ENCODE measurements around the gene CST1. TPM values are rescaled to one million over a fixed set of nuclear protein-coding genes. Genes with fewer than 3 reads are reported as not detected.

Gene CST1
- total and polyA plus RNA-seq, 4 donors = not detected

GRCh38 chr20:23773579-23773978 is 22.8 kb upstream of the CST1 start:
- H3K36me3 ChIP-seq (ENCODE audit: control insufficient read depth in 4 of 4, insufficient read depth in 3 of 4, low read depth in 1 of 4, low read length in 3 of 4) = no peaks in the 10 kb centered on the region
- H3K9me3 ChIP-seq (ENCODE audit: control insufficient read depth in 4 of 4, low read length in 3 of 4) = no peaks in the 10 kb centered on the region
- H3K27me3 ChIP-seq (ENCODE audit: control insufficient read depth in 4 of 4, insufficient read depth in 4 of 4, low read length in 3 of 4) = no peaks in the 10 kb centered on the region
- no peak overlapping the region for H3K9ac ChIP-seq (ENCODE audit: low read depth in 1 of 2, low read length in 2 of 2)
- H3K4me1 ChIP-seq (ENCODE audit: control insufficient read depth in 4 of 4, insufficient read depth in 4 of 4, low read length in 3 of 4) = no peaks in the 10 kb centered on the region
- H3K27ac ChIP-seq (ENCODE audit: low read depth in 1 of 2, low read length in 2 of 2) = no peak overlapping the region
- DNase-seq (ENCODE audit: low spot score) = no peak
- H3K4me3 ChIP-seq (ENCODE audit: low read depth in 1 of 3, low read length in 3 of 3) = no peak overlapping the region
- 87% methylated on average over 4 of the region's 4 CpGs for WGBS
- TF ChIP-seq RAD21 (IDR thresholded peaks at IDR 0.05) (no peak), REST (IDR thresholded peaks at IDR 0.05) (no peak), GABPA (IDR thresholded peaks at IDR 0.05 in 1 of 2, conservative IDR thresholded peaks at IDR 0.05 in 1 of 2) (no peak), MAX (IDR thresholded peaks at IDR 0.05) (no peak), ZBTB33 (IDR thresholded peaks at IDR 0.05) (no peak), YY1 (IDR thresholded peaks at IDR 0.05) (no peak)

- no peak for DNase-seq (ENCODE audit: low spot score)
- Histone ChIP-seq H3K9ac (ENCODE audit: low read depth in 1 of 2, low read length in 2 of 2) (no peak overlapping the region), H3K27me3 (ENCODE audit: control insufficient read depth in 4 of 4, insufficient read depth in 4 of 4, low read length in 3 of 4) (no peaks in the 10 kb centered on the region)
Measured at GRCh38 chr20:23773127-23773526, 22.4 kb upstream of the CST1 start.

More at GRCh38 chr20:23773127-23773526, 22.4 kb upstream of the CST1 start:
- Histone ChIP-seq H3K27ac (ENCODE audit: low read depth in 1 of 2, low read length in 2 of 2) (no peak overlapping the region), H3K4me3 (ENCODE audit: low read depth in 1 of 3, low read length in 3 of 3) (no peak overlapping the region), H3K9me3 (ENCODE audit: control insufficient read depth in 4 of 4, low read length in 3 of 4) (no peaks in the 10 kb centered on the region), H3K4me1 (ENCODE audit: control insufficient read depth in 4 of 4, insufficient read depth in 4 of 4, low read length in 3 of 4) (no peaks in the 10 kb centered on the region), H3K36me3 (ENCODE audit: control insufficient read depth in 4 of 4, insufficient read depth in 3 of 4, low read depth in 1 of 4, low read length in 3 of 4) (no peaks in the 10 kb centered on the region)
- TF ChIP-seq MAX (IDR thresholded peaks at IDR 0.05) = no peak
- no peak for TF ChIP-seq FOXA2 (IDR thresholded peaks at IDR 0.05)
- no peak for TF ChIP-seq CTCF (IDR thresholded peaks at IDR 0.05; ENCODE audit: low read depth, low read length, missing input control)
- TF ChIP-seq YY1 (IDR thresholded peaks at IDR 0.05) = no peak
- TF ChIP-seq ZBTB33 (IDR thresholded peaks at IDR 0.05) = no peak
- TF ChIP-seq EGR1 (IDR thresholded peaks at IDR 0.05; ENCODE audit: low read depth in 2 of 2) = no peak
- no peak for TF ChIP-seq HNF4G (IDR thresholded peaks at IDR 0.05)
- TF ChIP-seq REST (IDR thresholded peaks at IDR 0.05) = no peak
- 81% methylated on average over 8 of the region's 8 CpGs for WGBS

Data from liver (tissue), 9 donors.